ENCODE measurements around the gene GABARAPL1.

GABARAPL1 gene

DNA sequence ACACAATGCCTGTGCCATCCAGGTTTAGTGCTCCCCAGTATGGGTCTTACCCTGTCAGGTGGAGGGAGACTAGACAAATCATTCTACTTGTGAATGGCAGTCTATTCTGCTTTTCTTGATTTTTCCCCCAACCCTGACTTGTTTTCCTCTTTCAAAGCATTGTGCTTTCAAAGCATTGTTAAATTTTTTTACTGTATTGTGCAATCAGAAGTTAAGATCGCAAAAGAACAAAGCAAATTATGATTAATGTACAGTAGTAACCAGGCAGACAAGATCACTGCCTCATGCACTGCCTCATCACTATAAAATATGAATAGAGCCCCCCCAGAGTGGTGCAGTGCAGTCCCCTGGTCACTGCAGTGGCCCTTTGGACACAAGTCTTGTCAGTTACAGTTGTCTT lies 14.1 kb downstream of the GABARAPL1 start:
- in situ Hi-C loops (cut with MboI; ENCODE audit: low sequenced_read_pairs), result no loop called here

DNA sequence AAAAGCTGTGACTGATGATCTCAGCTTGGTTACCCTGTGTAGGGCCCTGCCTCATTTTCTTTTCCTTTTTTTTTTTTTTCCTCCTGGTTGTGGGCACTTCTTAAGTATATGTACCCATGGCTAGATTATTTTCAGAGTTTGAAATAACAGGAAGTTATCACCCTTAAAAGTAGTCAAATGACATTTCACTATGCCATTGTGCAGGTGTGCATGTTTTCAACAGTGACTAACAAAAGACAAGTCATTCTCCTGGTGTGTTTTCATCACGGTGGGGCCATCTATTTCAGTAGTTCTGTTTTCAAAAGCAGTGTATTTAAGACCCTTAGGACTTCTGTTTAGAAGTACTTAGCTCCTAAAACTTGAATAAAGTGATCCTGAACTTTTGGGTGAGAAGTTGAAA lies 15.0 kb downstream of the GABARAPL1 start:
- in situ Hi-C loops (cut with MboI; ENCODE audit: low sequenced_read_pairs), result no loop called here

DNA sequence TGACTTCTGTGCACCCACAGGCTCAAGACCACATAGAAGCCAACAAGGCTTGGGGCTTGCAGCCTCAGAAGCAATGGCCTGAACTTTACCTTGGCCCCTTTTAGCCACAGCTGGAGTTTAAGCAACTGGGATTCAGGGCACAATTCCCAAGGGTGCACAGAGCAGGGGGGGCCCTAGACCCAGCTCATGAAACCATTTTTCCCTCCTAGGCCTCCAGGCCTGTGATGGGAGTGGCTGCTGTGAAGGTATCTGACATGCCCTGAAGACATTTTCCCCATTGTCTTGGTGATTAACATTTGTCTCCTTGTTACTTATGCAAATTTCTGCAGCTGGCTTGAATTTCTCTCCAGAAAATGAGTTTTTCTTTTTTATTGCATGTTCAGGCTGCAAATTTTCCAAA lies 21.9 kb downstream of the GABARAPL1 start:
- in situ Hi-C loops (cut with MboI; ENCODE audit: low sequenced_read_pairs), result no loop called here

DNA sequence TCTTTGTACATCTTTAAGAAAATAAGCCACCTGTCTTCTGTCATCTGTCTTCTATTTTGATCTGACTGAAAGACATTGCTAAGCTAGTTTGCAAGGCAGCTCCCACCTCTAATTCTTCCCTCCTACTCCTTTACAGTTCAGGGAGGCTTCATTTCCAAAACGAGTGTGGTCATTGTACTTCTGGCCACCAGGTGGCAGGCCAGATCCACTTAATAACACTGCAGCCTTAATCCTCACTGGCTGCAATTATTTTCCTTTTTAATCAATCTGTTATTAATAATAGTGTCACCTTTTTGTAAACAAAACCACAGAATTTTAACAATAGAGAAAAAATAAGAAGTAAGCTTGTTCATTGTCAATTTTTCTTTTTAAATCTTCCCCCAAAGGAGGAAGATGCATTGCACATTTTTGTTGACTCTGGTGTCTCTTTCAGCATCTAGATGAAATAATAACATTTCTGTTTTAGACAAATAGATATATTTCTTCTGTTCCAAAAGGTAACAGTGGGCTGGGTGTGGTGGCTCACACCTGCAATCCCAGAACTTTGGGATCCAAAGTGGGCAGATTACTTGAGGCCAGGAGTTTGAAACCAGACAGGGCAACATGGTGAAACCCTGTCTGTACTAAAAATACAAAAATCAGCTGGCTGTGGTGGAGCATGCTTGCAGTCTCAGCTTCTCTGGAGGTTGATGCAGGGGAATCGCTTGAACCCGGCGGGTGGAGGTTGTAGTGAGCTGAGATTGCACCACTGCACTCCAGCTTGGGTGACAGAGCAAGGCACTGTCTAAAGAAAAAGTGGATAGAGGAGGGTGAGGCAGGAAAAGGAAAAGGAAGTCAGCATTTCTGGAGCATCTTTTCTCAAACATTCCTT lies 23.3 kb downstream of the GABARAPL1 start:
- in situ Hi-C loops (cut with MboI; ENCODE audit: low sequenced_read_pairs), result no loop called here

DNA sequence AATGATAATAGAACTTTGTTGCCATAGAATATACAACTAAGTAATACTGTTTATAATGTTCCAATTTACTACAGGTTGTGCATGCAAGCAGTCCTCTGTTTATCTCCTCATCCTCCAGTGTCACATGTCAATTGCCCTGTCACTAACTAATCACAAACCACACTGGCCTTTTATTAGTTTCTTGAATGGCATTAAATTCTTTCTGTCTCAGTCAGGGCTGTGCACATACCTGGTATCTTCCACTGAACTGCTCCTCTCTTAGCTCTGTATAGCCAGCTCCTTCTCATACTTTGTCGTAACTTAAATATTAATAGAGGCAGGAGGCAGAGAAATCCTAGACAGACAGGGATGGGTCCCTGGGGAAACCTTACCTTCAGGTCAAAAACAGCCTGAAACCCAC lies 24.0 kb downstream of the GABARAPL1 start:
- in situ Hi-C loops (cut with MboI; ENCODE audit: low sequenced_read_pairs), result no loop called here

DNA sequence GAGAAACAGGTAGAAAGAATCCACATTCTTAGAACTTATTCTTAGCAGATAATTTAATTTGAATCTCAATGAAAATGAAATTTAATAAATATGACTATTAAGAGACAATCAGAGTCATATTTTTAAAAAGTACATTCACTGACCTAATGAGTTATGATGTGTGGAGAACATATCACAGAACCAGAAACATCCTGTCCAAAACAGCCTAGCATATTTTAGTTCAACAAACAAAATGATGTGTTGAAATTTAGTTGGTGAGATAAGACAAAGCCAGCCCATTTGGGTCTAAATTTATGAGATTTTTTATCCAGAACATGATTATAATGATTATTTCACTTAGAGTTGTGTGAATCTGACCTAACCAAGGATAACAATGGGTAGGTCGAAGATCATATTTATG lies 25.8 kb downstream of the GABARAPL1 start:
- in situ Hi-C loops (cut with MboI; ENCODE audit: low sequenced_read_pairs), result no loop called here

DNA sequence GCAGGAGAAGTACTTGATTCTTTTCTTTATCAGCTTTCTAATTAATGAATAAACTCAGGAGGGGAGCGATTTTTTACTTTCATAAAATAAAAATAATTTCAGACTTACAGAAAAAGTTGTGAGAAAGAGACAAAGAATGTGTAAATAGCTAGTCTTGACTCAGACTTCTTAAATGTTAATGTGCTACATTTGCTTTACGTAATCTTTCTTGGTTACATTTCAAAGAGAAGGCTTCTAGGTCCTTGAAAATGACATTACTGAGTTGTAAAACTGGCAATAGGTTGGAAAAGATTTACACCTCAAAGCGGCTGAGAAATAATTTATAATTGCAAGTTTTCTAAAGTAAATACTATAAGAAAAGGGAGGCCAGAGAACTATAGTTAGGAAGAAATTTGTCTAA lies 28.6 kb downstream of the GABARAPL1 start:
- in situ Hi-C loops (cut with MboI; ENCODE audit: low sequenced_read_pairs), result no loop called here

DNA sequence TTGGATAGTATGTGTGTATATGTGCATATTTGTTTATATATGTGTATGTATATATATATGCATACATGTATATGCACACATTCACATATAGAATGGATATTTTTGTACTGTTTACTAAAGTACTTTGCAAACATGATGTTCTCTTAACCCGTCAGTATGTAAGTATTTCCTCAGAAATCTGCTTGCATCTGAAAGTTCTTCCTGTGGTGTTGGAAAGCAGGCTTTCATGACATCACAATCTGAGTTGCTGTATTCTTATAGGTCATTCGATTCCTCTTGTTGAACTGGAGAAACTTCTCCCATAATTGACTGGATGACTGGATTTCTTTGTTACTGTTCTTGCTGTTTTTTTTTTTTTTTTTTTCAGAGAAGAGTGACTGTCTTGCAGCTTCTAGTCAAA lies 29.1 kb downstream of the GABARAPL1 start:
- in situ Hi-C loops (cut with MboI; ENCODE audit: low sequenced_read_pairs), result no loop called here

DNA sequence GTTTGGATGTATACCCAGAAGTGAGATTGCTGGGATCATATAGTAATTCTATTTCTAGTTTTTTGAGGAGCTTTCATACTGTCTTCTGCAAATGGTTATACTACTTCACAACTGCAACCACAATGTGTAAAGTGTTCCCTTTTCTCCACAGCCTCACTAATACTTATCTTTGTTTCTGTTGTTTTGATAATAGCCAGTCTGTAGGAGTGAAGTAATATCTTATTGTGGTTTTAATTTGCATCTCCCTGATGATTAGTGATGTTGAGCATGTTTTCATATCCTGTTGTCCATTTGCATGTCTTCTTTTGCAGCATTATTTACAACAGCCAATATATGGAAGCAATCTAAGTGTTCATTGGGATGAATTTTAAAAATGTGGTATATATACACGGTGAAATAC lies 29.9 kb downstream of the GABARAPL1 start:
- in situ Hi-C loops (cut with MboI; ENCODE audit: low sequenced_read_pairs), result no loop called here

DNA sequence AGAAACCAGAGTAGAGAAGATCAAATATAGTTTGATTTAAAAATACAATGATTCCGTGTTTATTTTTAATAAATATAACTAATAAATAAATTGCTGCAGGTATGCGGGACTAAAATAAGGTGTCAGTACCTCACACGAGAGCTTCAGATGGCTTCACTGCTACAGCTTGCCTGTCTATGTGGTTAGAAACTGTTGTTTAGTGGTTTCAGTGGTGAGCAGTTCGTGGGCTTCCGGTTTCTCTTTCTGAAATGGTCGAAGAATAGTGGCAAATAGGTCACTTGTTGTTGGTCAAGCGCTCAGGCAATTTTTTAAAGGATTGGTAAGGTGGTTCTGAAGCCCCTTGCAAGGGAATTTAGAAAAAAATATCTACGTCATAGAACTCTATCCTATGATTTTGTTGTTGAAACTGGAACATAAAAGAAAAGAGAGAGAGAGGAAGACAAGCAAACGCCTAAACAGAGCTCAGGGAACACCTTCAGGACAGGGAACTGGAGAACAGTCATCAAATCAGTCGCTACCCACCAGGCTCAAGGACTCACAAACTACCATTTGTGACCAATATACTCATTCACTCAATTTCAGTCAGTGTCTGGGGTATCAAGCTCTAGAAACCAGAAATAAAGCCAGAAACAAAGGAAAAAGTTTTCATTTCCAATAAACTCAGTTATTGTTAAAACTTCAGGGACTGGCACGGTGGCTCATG lies 31.3 kb downstream of the GABARAPL1 start:
- in situ Hi-C loops (cut with MboI; ENCODE audit: low sequenced_read_pairs), result no loop called here

DNA sequence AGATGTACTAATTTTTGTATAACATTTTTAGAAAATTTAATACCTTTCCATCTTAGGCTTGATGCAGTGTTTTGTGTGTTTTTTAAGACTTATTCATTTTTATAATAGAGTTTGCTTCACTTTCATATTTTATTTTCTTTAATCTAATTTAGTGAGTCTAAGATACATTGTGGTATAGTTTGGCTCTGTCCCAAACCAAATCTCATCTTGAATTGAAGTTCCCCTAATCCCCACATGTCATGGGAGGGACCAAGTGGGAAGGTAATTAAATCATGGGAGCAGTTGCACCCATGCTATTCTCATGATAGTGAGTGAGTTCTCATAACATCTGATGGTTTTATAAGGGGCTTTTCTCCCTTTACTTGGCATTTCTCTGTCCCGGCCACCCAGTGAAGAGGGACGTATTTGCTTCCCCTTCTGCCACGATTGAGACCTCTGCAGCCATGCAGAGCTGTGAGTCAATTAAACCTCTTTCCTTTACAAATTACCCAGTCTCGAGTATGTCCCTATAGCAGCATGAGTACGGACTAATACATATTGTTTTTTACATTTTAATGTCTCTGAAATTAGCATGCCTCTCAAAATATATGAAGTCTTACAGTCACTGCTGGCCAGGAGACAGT lies 34.9 kb downstream of the GABARAPL1 start:
- in situ Hi-C loops (cut with MboI; ENCODE audit: low sequenced_read_pairs), result no loop called here

DNA sequence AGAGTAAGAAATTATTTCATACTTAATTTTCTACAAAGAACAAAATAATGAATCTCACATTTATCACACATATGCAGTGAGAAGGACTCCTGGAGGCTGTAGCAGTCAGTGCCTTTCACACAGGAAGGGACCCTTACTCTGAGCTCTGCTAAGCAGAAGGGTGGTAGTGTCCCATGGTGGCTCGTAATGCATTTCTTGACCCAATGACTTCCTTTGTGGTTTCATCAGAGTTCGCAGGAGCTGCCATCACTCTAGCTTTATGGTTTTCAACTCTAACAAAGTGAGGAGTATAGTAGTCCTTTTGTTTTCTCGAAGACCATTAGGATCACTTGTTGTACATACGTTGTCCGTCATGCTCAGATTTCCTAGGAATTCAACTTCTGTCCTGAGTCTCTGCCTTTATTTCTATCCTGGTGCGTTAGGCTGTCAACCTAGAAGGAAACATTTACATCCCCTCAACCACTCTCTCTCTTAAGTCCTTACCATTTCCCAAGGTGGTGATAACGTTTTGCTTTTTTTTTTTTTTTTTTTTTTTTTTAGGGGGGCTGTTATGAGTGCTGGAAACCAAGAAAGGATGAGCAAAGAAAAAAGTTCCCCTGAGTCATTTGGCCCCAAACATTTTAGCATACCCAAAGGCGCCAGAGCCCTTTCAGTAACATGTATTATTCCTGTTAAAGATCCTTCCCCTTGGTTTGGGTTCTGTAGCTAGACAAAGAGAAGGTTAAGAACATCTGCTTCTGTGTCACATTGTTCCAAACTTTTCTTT lies 37.2 kb downstream of the GABARAPL1 start:
- in situ Hi-C loops (cut with MboI; ENCODE audit: low sequenced_read_pairs), result no loop called here

DNA sequence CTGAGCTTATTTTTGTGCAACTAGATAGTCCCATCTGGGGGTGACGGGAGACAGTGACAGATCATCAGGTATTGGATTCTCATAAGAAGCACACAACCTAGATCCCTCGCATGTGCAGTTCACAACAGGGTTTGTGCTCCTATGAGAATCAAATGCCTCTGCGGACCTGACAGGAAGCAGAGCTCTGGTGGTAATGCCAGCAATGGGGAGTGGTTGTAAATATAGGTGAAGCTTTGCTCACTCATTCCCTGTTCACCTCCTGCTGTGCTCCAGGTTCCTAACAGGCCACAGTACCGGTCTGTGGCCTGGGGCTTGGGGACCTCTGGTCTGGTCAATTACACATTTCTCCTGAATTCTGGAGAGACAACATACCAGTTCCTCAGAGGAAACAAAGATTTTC lies 39.0 kb downstream of the GABARAPL1 start:
- in situ Hi-C loops (cut with MboI; ENCODE audit: low sequenced_read_pairs), result no loop called here

DNA sequence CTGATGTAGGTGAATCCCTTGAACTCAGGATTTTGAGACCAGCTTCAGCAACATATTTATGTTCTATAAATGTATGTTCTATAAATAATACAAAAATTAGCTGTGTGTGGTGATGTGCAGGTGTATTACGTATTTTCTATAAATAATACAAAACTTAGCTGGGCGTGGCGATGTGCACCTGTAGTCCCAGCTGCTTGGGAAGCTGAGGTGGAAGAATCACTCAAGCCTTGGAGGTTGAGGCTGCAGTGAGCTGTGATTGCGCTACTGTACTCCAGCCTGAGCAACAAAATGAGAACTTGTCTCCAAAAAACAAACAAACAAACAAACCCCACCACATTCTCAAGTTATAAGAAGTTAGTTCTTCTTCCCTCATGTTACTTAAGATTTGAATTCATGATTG lies 39.5 kb downstream of the GABARAPL1 start:
- in situ Hi-C loops (cut with MboI; ENCODE audit: low sequenced_read_pairs), result no loop called here

DNA sequence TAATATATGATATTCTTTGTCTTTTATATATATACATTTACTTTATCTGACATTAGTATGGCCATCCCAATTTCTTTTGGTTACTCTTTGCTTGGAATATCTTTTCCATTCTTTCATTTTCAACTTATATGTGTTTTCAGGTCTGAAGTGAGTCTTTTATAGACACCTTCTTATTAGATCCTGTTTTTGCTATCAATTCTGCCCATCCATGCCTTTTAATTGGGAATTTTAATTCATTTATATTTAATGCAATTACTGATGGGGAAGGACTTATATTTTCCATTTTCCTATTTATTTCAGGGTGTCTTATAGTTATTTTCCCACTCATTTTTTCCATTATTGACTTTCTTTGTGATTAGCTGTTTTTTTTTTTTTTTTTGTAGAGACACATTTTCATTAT lies 43.4 kb downstream of the GABARAPL1 start:
- in situ Hi-C loops (cut with MboI; ENCODE audit: low sequenced_read_pairs), result no loop called here

DNA sequence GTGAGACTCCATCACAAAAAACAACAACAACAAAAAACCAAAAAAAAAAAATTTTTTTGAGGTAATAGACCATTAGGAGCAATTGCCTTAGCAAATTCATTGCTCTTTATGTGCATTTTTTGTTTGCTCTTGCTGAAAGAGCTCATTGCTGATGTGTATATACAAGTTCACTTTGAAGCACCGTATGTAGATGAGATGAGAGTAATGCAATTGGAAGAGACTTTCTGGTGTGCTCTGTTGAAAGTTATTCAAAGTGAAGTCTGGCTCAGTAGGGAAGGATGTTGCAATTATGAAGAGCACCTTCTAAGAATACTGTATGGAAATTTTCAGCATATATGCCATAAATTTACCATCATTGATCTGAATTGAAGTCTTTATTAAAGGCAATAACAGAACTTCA lies 48.2 kb downstream of the GABARAPL1 start:
- in situ Hi-C loops (cut with MboI; ENCODE audit: low sequenced_read_pairs), result no loop called here

DNA sequence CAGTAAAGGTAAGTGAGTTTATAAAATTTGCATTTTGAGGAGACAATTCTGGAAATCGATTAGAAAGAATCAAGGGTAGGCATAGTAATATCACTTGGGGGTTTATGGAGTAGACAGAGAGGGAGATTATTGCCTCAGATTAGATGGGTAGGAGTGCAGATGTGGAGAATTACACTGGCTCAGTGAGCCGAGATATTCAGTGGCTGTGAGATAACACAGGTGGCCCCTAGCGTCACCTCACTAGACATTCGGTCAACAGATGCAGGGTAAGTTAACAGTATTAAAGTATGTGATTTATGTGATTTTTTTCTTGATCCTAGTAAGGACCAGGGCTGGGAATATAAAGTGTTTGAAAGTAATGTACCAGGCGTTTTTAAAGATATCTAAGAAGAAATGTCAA lies 55.4 kb downstream of the GABARAPL1 start:
- in situ Hi-C loops (cut with MboI; ENCODE audit: low sequenced_read_pairs), result no loop called here

DNA sequence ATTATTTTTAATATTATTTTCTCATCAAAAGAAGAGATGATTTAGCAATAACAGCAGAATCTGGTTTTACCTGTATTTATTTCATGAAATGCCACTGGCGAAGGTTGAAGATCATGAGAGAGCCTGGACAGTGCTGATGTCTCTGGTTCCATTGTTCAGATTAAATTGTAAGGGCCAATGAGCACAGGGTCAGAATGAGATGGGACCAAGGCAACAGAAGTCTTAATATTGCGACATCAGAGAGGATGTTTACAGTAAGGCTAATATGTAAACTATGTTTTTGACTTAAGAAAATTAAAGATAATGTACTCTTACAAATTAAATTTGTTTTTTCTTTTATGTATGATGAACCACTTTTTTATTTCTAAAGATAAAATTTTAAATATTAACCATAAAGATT lies 59.8 kb downstream of the GABARAPL1 start:
- in situ Hi-C loops (cut with MboI; ENCODE audit: low sequenced_read_pairs), result no loop called here
